ENCODE results near the gene UBFD1. TPM values are rescaled to one million over a fixed set of nuclear protein-coding genes. Genes with fewer than 3 reads are reported as not detected.

UBFD1 gene
- total RNA-seq, 6 experiments from 2014 or later = 94.1 to 130 (median 99.2) TPM

- no peak for DNase-seq
- Mint-ChIP-seq H3K4me1 (ENCODE audit: low read depth) (no peaks in the 10 kb centered on the region; the same call in 1 of the 2 replicates), H3K4me3 (no peak overlapping the region), H3K36me3 (ENCODE audit: low read depth) (peaks cover 33% of the 10 kb centered on the region), H3K27me3 (ENCODE audit: insufficient read depth) (no peaks in the 10 kb centered on the region; the same call in 1 of the 2 replicates), H3K27ac (no peak overlapping the region), H3K9me3 (no peaks in the 10 kb centered on the region)
- no peak for TF ChIP-seq CTCF (IDR thresholded peaks at IDR 0.05)
These were observed 13.6 kb downstream of the UBFD1 start for GRCh38 chr16:23570992-23571632.

- TF ChIP-seq CTCF (IDR thresholded peaks at IDR 0.05) = no peak
- Mint-ChIP-seq H3K4me3 (no peak overlapping the region), H3K4me1 (ENCODE audit: low read depth) (no peaks in the 10 kb centered on the region; the same call in 1 of the 2 replicates), H3K9me3 (no peaks in the 10 kb centered on the region), H3K27me3 (ENCODE audit: insufficient read depth) (no peaks in the 10 kb centered on the region; the same call in 1 of the 2 replicates), H3K36me3 (ENCODE audit: low read depth) (peaks cover 28% of the 10 kb centered on the region), H3K27ac (no peak overlapping the region)
- DNase-seq = no peak
These were observed 14.4 kb downstream of the UBFD1 start for GRCh38 chr16:23571895-23572294.

DNA sequence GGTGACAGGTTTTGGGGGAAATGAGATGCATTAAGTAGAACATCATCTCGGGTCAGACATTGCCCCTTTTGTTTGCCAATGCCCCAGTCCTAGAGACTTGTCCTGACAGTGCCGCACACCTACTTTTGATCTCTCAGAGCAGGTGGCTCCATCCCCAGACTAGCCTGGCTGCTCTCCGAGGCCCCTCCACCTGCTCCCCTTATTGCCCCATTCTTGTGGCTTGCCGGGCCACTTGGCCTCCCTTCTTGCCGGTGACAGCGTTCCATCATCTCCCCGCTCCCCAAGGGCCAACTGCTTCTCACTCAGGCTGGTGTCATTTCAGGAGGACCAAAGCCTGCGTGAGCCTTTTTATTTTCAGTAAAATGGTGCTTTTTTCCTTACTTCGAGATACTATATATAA is 14.9 kb downstream of the UBFD1 start:
- peaks cover 24% of the 10 kb centered on the region for H3K36me3 Mint-ChIP-seq (ENCODE audit: low read depth)
- H3K4me1 Mint-ChIP-seq (ENCODE audit: low read depth) = no peaks in the 10 kb centered on the region; the same call in 1 of the 2 replicates
- DNase-seq = no peak
- H3K9me3 Mint-ChIP-seq = no peaks in the 10 kb centered on the region
- H3K4me3 Mint-ChIP-seq = no peak overlapping the region
- no peaks in the 10 kb centered on the region; the same call in 1 of the 2 replicates for H3K27me3 Mint-ChIP-seq (ENCODE audit: insufficient read depth)
- no peak overlapping the region for H3K27ac Mint-ChIP-seq
- TF ChIP-seq CTCF (IDR thresholded peaks at IDR 0.05) = no peak

GRCh38 chr16:23573817-23574216 is 16.3 kb downstream of the UBFD1 start:
- DNase-seq = no peak
- H3K27me3 Mint-ChIP-seq (ENCODE audit: insufficient read depth) = no peaks in the 10 kb centered on the region; the same call in 1 of the 2 replicates

GRCh38 chr16:23575834-23576233 is 18.3 kb downstream of the UBFD1 start:
- H3K4me1 Mint-ChIP-seq (ENCODE audit: low read depth) = no peaks in the 10 kb centered on the region; the same call in 1 of the 2 replicates
- H3K27ac Mint-ChIP-seq = no peak overlapping the region
- no peak overlapping the region for H3K4me3 Mint-ChIP-seq
- TF ChIP-seq CTCF (IDR thresholded peaks at IDR 0.05) = no peak
- peaks cover 18% of the 10 kb centered on the region for H3K36me3 Mint-ChIP-seq (ENCODE audit: low read depth)
- no peaks in the 10 kb centered on the region; the same call in 1 of the 2 replicates for H3K27me3 Mint-ChIP-seq (ENCODE audit: insufficient read depth)
- DNase-seq = peak; percentile 12
- H3K9me3 Mint-ChIP-seq = no peaks in the 10 kb centered on the region

More at GRCh38 chr16:23573817-23574216, 16.3 kb downstream of the UBFD1 start:
- H3K4me1 Mint-ChIP-seq (ENCODE audit: low read depth) = no peaks in the 10 kb centered on the region; the same call in none of the 2 replicates
- H3K4me3 Mint-ChIP-seq = no peak overlapping the region
- TF ChIP-seq CTCF (IDR thresholded peaks at IDR 0.05) = no peak
- H3K9me3 Mint-ChIP-seq = no peaks in the 10 kb centered on the region
- peaks cover 17% of the 10 kb centered on the region for H3K36me3 Mint-ChIP-seq (ENCODE audit: low read depth)
- H3K27ac Mint-ChIP-seq = no peak overlapping the region

All from HFFc6 (cell line).